DND-41 (cell line): Measurements from ENCODE around the gene HADHB.
A peak's percentile ranks its signal among the peaks of the same experiment; 100 is the strongest.
"Not testable (repeated sequence)": the region's sequence is repeated elsewhere in the genome, so short reads cannot be mapped to it uniquely, and the experiment has no call there.

Source experiments
- ATAC-seq: fragments of 200-7000 bp; cut with Tn5 transposase; 3 replicates; pipeline ENCODE4 v1.9.1; 2021; ENCODE audit warnings: low read depth; ENCODE audit not compliant: insufficient read depth
- DNase-seq: peaks from one replicate; pipeline ENCODE4 v3.0.0-alpha.2; 2020
- H2AFZ ChIP-seq: 2 replicates; pipeline ENCODE4 v1.6.0; 2012; ENCODE audit warnings: low read depth, low read length
- H3K27ac ChIP-seq: 2 replicates; pipeline ENCODE4 v1.5.1; 2012; ENCODE audit warnings: low read length, inconsistent platforms
- H3K27me3 ChIP-seq: fragments of 200-600 bp; sonication (generic); 2 replicates; pipeline ENCODE4 v1.6.0; 2012; ENCODE audit warnings: low read length, mild to moderate bottlenecking, inconsistent platforms; ENCODE audit not compliant: insufficient read depth, poor library complexity
- H3K36me3 ChIP-seq: 2 replicates; pipeline ENCODE4 v1.5.1; 2012; ENCODE audit warnings: low read length, inconsistent platforms; ENCODE audit not compliant: insufficient read depth
- H3K4me1 ChIP-seq: 2 replicates; pipeline ENCODE4 v1.5.1; 2012; ENCODE audit warnings: mild to moderate bottlenecking, low read length; ENCODE audit not compliant: insufficient read depth
- H3K4me2 ChIP-seq: 2 replicates; pipeline ENCODE4 v1.6.0; 2012; ENCODE audit warnings: mild to moderate bottlenecking, moderate library complexity, low read length, inconsistent platforms; ENCODE audit not compliant: insufficient read depth
- H3K4me3 ChIP-seq, 2 experiments: fragments of 200-600 bp in 1 of 2; shearing (Covaris generic) in 1 of 2; 2 replicates each; pipeline ENCODE4 v1.5.1; 2012 to 2016; ENCODE audit warnings: inconsistent platforms in 2 of 2, low read length in 2 of 2, mild to moderate bottlenecking in 2 of 2, low read depth in 1 of 2, moderate library complexity in 1 of 2
- H3K79me2 ChIP-seq: 2 replicates; pipeline ENCODE4 v1.6.0; 2012; ENCODE audit warnings: low read length, inconsistent platforms; ENCODE audit not compliant: insufficient read depth
- H3K9ac ChIP-seq: 2 replicates; pipeline ENCODE4 v1.6.0; 2012; ENCODE audit warnings: low read depth, mild to moderate bottlenecking, inconsistent platforms, low read length, moderate library complexity
- H3K9me3 ChIP-seq: 2 replicates; pipeline ENCODE4 v1.5.1; 2012; ENCODE audit warnings: low read length, moderate library complexity, mild to moderate bottlenecking, inconsistent platforms; ENCODE audit not compliant: insufficient read depth, severe bottlenecking
- H4K20me1 ChIP-seq: 2 replicates; pipeline ENCODE4 v1.6.0; 2012; ENCODE audit warnings: low read length; ENCODE audit not compliant: insufficient read depth
- CTCF ChIP-seq: IDR thresholded peaks from 2 replicates; pipeline ENCODE4 v1.5.1; 2012; ENCODE audit warnings: borderline replicate concordance, low read length, moderate library complexity, mild to moderate bottlenecking; ENCODE audit not compliant: poor library complexity, severe bottlenecking; ENCODE audit errors: extremely low read depth
- EZH2 ChIP-seq: IDR thresholded peaks from 3 replicates; pipeline ENCODE4 v1.6.1; 2012; ENCODE audit warnings: borderline replicate concordance, low read depth, mild to moderate bottlenecking, moderate library complexity, low read length, inconsistent platforms; ENCODE audit not compliant: severe bottlenecking

The HADHB gene

GRCh38 chr2:26299471-26300101, 54.8 kb downstream of the HADHB start:
- ATAC-seq (peak; percentile 88), DNase-seq (peak; percentile 59)
- Histone ChIP-seq H3K4me1 (peaks cover 22% of the 10 kb centered on the region), H3K4me3 (peak overlapping the region; percentile 31 to 67), H3K27ac (peak overlapping the region; percentile 74), H3K4me2 (peak overlapping the region; percentile 94), H3K79me2 (no peaks in the 10 kb centered on the region), H3K36me3 (no peaks in the 10 kb centered on the region), H3K9me3 (no peaks in the 10 kb centered on the region), H3K27me3 (no peaks in the 10 kb centered on the region), H2AFZ (peak overlapping the region; percentile 85), H4K20me1 (no peaks in the 10 kb centered on the region), H3K9ac (peak overlapping the region; percentile 51)
- no peak for TF ChIP-seq EZH2
- no peak for TF ChIP-seq CTCF

- TF ChIP-seq EZH2 (no peak), CTCF (no peak)
- DNase-seq (no peak), ATAC-seq (0 out of 3 replicates have a peak, but pooled peaks have one; percentile 1)
- Histone ChIP-seq H3K27me3 (no peaks in the 10 kb centered on the region), H3K4me2 (peak overlapping the region; percentile 94), H2AFZ (peak overlapping the region; percentile 85), H3K9me3 (no peaks in the 10 kb centered on the region), H3K36me3 (no peaks in the 10 kb centered on the region), H3K4me1 (peaks cover 22% of the 10 kb centered on the region), H4K20me1 (no peaks in the 10 kb centered on the region), H3K9ac (peak overlapping the region; percentile 51; the same call in 1 of the 2 replicates), H3K79me2 (no peaks in the 10 kb centered on the region), H3K27ac (peak overlapping the region; percentile 44; the same call in 1 of the 2 replicates), H3K4me3 (peak overlapping the region in 1 of 2 experiments; percentile 67; a peak in 1 of 4 replicates)
These were observed 55.6 kb downstream of the HADHB start for GRCh38 chr2:26300234-26300925.

GRCh38 chr2:26302846-26303245, 58.1 kb downstream of the HADHB start:
- Histone ChIP-seq H3K27me3 (no peaks in the 10 kb centered on the region), H3K4me1 (peaks cover 22% of the 10 kb centered on the region), H3K79me2 (no peaks in the 10 kb centered on the region), H2AFZ (no peak overlapping the region), H3K4me2 (no peak overlapping the region), H3K9me3 (no peaks in the 10 kb centered on the region), H4K20me1 (no peaks in the 10 kb centered on the region), H3K4me3 (no peak overlapping the region), H3K9ac (no peak overlapping the region), H3K27ac (no peak overlapping the region), H3K36me3 (no peaks in the 10 kb centered on the region)
- no peak for DNase-seq
- no peak for TF ChIP-seq CTCF
- no peak for TF ChIP-seq EZH2
- ATAC-seq, result no peak

- H2AFZ ChIP-seq, DNase-seq, H3K79me2 ChIP-seq, H3K4me2 ChIP-seq, ATAC-seq, H3K9me3 ChIP-seq, H3K9ac ChIP-seq, H3K36me3 ChIP-seq, H3K27ac ChIP-seq, H3K4me3 ChIP-seq, H3K4me1 ChIP-seq, H3K27me3 ChIP-seq, H4K20me1 ChIP-seq: not testable (repeated sequence)
These were observed 60.4 kb downstream of the HADHB start for GRCh38 chr2:26305094-26305493.
